Measurements from ENCODE around the gene NOL4L.
A peak's percentile ranks its signal among the peaks of the same experiment; 100 is the strongest.

The NOL4L gene

DNA sequence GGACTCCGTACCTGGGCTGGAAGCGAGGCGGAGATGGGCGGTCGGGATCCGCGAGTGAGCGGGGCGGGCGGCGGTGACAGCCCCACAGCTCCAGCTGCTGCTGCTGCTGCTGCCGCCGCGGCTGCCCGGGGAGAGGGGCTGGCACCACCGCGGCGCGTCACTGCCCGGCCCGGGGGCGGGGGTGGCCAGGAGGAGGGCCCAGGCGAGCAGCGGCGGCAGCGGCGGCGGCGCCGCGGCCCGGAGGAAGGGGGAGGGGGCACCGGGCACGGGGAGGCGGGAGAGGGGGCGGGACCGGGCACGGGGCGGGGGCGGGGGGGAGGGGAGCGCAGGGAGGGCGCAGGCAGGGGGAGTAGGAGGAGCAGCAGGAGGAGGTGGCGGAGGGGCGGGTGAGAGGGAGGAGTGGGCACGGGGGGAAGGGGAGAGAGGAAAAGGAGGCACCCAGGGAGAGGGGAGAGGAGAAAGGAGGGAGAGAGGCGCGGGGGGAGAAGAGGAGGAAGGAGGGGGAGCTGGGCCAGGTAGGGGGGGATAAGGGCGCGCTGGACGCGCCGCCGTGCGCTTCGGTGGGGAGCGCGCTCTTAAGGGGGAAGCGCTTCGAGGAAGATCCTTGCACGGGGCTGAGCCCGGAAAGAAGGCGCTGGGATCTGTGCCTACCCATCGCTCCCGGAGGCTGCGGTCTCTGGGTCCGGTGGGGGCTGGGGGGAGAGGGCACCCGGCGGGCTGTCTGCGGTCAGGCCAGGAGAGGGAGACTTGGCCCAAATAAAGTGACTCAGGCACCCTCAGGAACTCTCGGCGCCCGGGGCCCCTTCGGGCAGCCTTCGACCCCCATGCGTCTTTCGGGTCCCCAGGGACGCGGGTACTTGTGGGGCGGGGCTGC lies 101.5 kb downstream of the NOL4L start:
- H3K27ac ChIP-seq = 0 out of 2 replicates have a peak overlapping the region, but pooled peaks have one; percentile 25
- peak overlapping the region; percentile 79 for H3K9ac ChIP-seq (ENCODE audit: insufficient read length)
- no peak for TF ChIP-seq FOXP2 (optimal IDR thresholded peaks at IDR 0.05; ENCODE audit: control extremely low read depth, extremely low read length, insufficient read depth)
- no peak for TF ChIP-seq EZH2 (IDR thresholded peaks at IDR 0.05)
- no peak for TF ChIP-seq POLR2AphosphoS5 (IDR thresholded peaks at IDR 0.05; ENCODE audit: borderline replicate concordance, low read depth, low read length)
- no peak for DNase-seq (ENCODE audit: low read depth, low spot score)
- no peaks in the 10 kb centered on the region for H3K9me3 ChIP-seq (ENCODE audit: low read depth, low read length)
- no peaks in the 10 kb centered on the region for H3K36me3 ChIP-seq (ENCODE audit: insufficient read depth, low read length)
- H3K4me3 ChIP-seq = peak overlapping the region; percentile 91

- no peak for TF ChIP-seq FOXP2 (optimal IDR thresholded peaks at IDR 0.05; ENCODE audit: control extremely low read depth, extremely low read length, insufficient read depth)
- TF ChIP-seq POLR2AphosphoS5 (IDR thresholded peaks at IDR 0.05; ENCODE audit: borderline replicate concordance, low read depth, low read length) = no peak
- no peak for TF ChIP-seq EZH2 (IDR thresholded peaks at IDR 0.05)
- no peaks in the 10 kb centered on the region for H3K36me3 ChIP-seq (ENCODE audit: insufficient read depth, low read length)
- no peak overlapping the region for H3K9ac ChIP-seq (ENCODE audit: insufficient read length)
- no peak overlapping the region for H3K27ac ChIP-seq
- H3K9me3 ChIP-seq (ENCODE audit: low read depth, low read length) = no peaks in the 10 kb centered on the region
- DNase-seq (ENCODE audit: low read depth, low spot score) = no peak
- peak overlapping the region; percentile 76 for H3K4me3 ChIP-seq
Measured at GRCh38 chr20:32482442-32483261, 102.5 kb downstream of the NOL4L start.

DNA sequence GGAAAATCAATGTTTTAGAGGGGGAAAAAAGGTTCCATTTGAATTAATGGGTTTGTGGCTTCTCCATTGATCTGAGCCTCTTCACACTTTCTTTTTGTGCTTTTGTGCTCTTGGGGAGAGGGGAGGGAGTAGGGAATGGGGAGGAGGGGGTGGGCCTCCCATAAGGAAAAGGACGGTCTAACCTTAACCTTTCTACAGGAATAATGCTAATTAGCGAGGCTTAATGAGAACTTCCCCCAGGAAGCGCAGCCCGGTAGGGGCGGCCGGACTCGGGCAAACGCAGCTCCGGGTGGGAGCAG lies 103.0 kb downstream of the NOL4L start:
- no peak overlapping the region for H3K9ac ChIP-seq (ENCODE audit: insufficient read length)
- DNase-seq (ENCODE audit: low read depth, low spot score) = no peak
- H3K4me3 ChIP-seq = peak overlapping the region; percentile 76
- H3K9me3 ChIP-seq (ENCODE audit: low read depth, low read length) = no peaks in the 10 kb centered on the region
- TF ChIP-seq FOXP2 (optimal IDR thresholded peaks at IDR 0.05; ENCODE audit: control extremely low read depth, extremely low read length, insufficient read depth) (no peak), EZH2 (IDR thresholded peaks at IDR 0.05) (no peak), POLR2AphosphoS5 (IDR thresholded peaks at IDR 0.05; ENCODE audit: borderline replicate concordance, low read depth, low read length) (no peak)
- H3K27ac ChIP-seq = no peak overlapping the region
- no peaks in the 10 kb centered on the region for H3K36me3 ChIP-seq (ENCODE audit: insufficient read depth, low read length)

- H3K9ac ChIP-seq (ENCODE audit: insufficient read length) = no peak overlapping the region
- peak overlapping the region; percentile 25; the same call in 1 of the 2 replicates for H3K27ac ChIP-seq
- DNase-seq (ENCODE audit: low read depth, low spot score) = no peak
- no peak for TF ChIP-seq POLR2AphosphoS5 (IDR thresholded peaks at IDR 0.05; ENCODE audit: borderline replicate concordance, low read depth, low read length)
- TF ChIP-seq FOXP2 (optimal IDR thresholded peaks at IDR 0.05; ENCODE audit: control extremely low read depth, extremely low read length, insufficient read depth) = no peak
- TF ChIP-seq EZH2 (IDR thresholded peaks at IDR 0.05) = no peak
- no peaks in the 10 kb centered on the region for H3K36me3 ChIP-seq (ENCODE audit: insufficient read depth, low read length)
- no peak overlapping the region for H3K4me3 ChIP-seq
- H3K9me3 ChIP-seq (ENCODE audit: low read depth, low read length) = no peaks in the 10 kb centered on the region
Measured at GRCh38 chr20:32481311-32482142, 103.6 kb downstream of the NOL4L start.

GRCh38 chr20:32480371-32481241 lies 104.5 kb downstream of the NOL4L start:
- no peak for DNase-seq (ENCODE audit: low read depth, low spot score)
- Histone ChIP-seq H3K9me3 (ENCODE audit: low read depth, low read length) (no peaks in the 10 kb centered on the region), H3K27ac (peak overlapping the region; percentile 25; the same call in 1 of the 2 replicates), H3K36me3 (ENCODE audit: insufficient read depth, low read length) (no peaks in the 10 kb centered on the region), H3K9ac (ENCODE audit: insufficient read length) (no peak overlapping the region), H3K4me3 (no peak overlapping the region)
- TF ChIP-seq EZH2 (IDR thresholded peaks at IDR 0.05) (no peak), POLR2AphosphoS5 (IDR thresholded peaks at IDR 0.05; ENCODE audit: borderline replicate concordance, low read depth, low read length) (no peak), FOXP2 (optimal IDR thresholded peaks at IDR 0.05; ENCODE audit: control extremely low read depth, extremely low read length, insufficient read depth) (no peak)

DNA sequence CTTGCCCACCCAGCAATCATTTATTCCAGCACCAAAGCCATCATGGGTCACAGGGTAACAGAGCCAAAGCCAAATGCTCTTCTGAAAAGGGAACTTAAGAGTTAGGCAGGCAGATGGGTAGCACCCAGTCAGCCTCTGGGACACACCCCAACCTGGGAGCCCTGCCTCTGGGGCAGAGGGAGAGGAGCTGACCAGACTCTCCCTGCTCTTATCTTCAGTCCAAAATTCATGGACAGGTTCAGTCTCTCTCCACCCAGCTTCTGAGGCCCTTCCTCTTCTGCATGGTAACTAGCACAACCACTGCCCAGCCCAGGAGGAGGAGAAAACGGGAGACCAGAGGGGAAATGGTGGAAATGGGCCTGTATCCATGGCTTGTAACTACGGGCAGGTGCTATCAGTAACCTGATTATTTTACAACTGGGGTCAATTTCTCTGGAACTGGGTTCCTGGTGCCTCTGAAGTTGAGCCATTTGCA lies 105.4 kb downstream of the NOL4L start:
- DNase-seq (ENCODE audit: low read depth, low spot score) = no peak
- Histone ChIP-seq H3K36me3 (ENCODE audit: insufficient read depth, low read length) (no peaks in the 10 kb centered on the region), H3K9ac (ENCODE audit: insufficient read length) (no peak overlapping the region), H3K4me3 (no peak overlapping the region), H3K9me3 (ENCODE audit: low read depth, low read length) (no peaks in the 10 kb centered on the region), H3K27ac (no peak overlapping the region)
- TF ChIP-seq EZH2 (IDR thresholded peaks at IDR 0.05) (no peak), POLR2AphosphoS5 (IDR thresholded peaks at IDR 0.05; ENCODE audit: borderline replicate concordance, low read depth, low read length) (no peak), FOXP2 (optimal IDR thresholded peaks at IDR 0.05; ENCODE audit: control extremely low read depth, extremely low read length, insufficient read depth) (no peak)

DNA sequence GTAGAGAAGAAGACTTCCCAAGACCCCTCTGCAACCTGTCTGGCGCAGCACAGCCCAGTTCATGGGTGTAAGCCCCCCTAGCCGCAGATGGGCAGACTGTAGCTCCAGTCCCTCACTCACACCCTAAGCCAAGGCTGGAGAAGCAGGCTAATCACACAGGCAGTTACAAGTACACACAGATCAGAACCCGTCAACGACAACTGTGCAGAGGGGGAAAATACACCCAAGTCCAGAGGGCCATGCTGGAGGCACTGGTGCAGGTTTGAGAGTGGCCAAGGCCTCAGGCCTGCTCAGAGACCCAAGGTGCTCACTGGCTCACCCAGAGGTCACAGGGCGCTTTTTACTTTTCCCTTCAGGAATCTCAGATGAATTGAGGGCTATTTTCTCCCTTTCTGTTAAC lies 106.1 kb downstream of the NOL4L start:
- Histone ChIP-seq H3K9me3 (ENCODE audit: low read depth, low read length) (no peaks in the 10 kb centered on the region), H3K36me3 (ENCODE audit: insufficient read depth, low read length) (no peaks in the 10 kb centered on the region), H3K4me3 (no peak overlapping the region), H3K9ac (ENCODE audit: insufficient read length) (no peak overlapping the region), H3K27ac (no peak overlapping the region)
- DNase-seq (ENCODE audit: low read depth, low spot score) = no peak
- no peak for TF ChIP-seq FOXP2 (optimal IDR thresholded peaks at IDR 0.05; ENCODE audit: control extremely low read depth, extremely low read length, insufficient read depth)
- TF ChIP-seq POLR2AphosphoS5 (IDR thresholded peaks at IDR 0.05; ENCODE audit: borderline replicate concordance, low read depth, low read length) = no peak
- no peak for TF ChIP-seq EZH2 (IDR thresholded peaks at IDR 0.05)
